ENCODE measurements around the gene STAT3. TPM values are rescaled to one million over a fixed set of nuclear protein-coding genes. Genes with fewer than 3 reads are reported as not detected.

Gene STAT3
- polyA plus RNA-seq (2012; ENCODE audit: insufficient read depth, insufficient read length, low read depth), result 47.1 TPM

DNA sequence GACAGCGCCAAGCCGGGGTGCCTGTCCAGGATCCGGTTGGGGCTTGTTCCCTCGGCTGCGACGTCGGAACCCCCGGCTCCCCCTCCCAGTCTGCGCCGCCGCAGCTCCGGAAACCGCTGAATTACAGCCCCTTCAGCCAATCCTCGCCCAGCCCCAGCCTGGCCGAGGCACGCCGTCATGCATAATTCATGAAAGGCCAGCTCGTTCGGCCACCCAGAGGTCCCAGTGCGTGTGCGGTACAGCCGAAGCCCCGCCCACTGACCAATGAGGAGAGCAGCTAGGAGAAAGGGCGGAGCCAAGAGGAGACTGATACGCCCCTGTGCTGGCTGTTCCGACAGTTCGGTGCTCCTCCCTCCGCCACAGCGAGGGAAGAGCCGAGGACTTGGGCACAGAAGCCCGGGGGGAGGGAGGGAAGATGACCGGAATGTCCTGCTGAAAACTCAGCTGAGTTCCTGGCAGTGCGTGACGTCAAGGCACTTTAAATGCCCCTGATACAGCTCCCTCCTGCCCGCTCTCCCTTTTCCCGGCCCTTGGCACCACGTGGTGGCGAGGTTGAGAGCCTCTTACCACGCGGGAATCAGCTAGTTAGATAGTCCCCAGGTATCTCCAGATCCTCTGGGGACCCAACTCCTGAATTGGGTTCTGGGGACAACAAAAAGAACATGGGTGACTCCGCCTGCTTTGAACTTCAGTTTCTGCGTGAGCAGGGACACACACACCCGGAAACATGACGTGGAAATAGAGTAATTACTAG is at the start of gene STAT3:
Gene STAT3, minus strand, starts transcription at position 62 of the 754 bp plus-strand sequence. CDS start 39,926 bp downstream, outside the sequence.
- Histone ChIP-seq H3K36me3 (no peaks in the 10 kb centered on the region), H3K4me1 (peaks cover 4% of the 10 kb centered on the region), H3K9me3 (no peaks in the 10 kb centered on the region), H3K4me3 (ENCODE audit: low read depth, low read length) (peak within 1 kb of the TSS; percentile 78), H3K27me3 (no peaks in the 10 kb centered on the region)
- TF ChIP-seq, protein P1, sequence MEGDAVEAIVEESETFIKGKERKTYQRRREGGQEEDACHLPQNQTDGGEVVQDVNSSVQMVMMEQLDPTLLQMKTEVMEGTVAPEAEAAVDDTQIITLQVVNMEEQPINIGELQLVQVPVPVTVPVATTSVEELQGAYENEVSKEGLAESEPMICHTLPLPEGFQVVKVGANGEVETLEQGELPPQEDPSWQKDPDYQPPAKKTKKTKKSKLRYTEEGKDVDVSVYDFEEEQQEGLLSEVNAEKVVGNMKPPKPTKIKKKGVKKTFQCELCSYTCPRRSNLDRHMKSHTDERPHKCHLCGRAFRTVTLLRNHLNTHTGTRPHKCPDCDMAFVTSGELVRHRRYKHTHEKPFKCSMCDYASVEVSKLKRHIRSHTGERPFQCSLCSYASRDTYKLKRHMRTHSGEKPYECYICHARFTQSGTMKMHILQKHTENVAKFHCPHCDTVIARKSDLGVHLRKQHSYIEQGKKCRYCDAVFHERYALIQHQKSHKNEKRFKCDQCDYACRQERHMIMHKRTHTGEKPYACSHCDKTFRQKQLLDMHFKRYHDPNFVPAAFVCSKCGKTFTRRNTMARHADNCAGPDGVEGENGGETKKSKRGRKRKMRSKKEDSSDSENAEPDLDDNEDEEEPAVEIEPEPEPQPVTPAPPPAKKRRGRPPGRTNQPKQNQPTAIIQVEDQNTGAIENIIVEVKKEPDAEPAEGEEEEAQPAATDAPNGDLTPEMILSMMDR (IDR thresholded peaks at IDR 0.05; ENCODE audit: low read depth, low read length), result no peak
- DNase-seq, result peak; percentile 100

DNA sequence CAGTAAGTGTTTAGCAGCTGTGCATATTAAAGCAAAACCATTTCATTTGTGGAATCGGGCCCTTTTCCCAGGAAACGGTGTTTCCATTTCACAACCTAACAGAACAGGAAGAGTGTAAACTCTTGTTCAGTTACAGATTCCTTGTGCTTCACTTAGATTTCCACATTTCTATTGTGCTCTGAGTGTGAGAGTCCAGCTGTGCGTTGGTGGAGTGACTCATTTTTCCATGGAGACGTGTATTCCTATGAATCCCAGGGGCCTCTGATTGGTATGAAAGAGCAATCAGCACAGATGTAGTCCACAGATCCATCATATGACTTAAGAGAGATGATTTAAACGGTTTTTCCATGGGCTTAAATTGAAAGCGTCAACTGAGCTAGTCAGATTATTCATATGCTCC is 48.1 kb upstream of the STAT3 start:
- no peaks in the 10 kb centered on the region for H3K27me3 ChIP-seq
- H3K36me3 ChIP-seq, result no peaks in the 10 kb centered on the region
- H3K4me1 ChIP-seq, result no peaks in the 10 kb centered on the region
- no peak for DNase-seq
- no peak overlapping the region for H3K4me3 ChIP-seq (ENCODE audit: low read depth, low read length)
- TF ChIP-seq, protein P1 (IDR thresholded peaks at IDR 0.05; ENCODE audit: low read depth, low read length), result no peak
- no peaks in the 10 kb centered on the region for H3K9me3 ChIP-seq

DNA sequence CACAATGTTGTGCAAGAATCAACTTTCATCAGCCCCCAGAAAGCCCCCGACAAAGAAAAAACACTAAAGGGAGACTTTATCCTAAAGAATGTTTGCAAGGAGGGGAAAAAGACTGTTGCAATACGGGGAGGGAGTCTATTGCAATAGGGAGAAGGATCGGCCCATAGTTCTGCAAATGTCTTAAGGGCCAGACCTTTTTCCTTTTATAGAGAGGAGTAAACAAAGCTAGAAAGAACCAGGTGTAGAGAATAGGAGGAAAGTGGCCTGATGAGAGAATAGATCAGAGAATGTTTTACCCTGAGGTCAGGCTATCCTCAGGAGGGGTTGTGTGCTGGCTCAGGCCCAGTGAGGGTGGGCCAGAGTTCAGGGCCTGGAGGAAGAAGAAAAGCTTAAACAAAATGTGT is 43.5 kb upstream of the STAT3 start:
- Histone ChIP-seq H3K4me1 (no peaks in the 10 kb centered on the region), H3K36me3 (no peaks in the 10 kb centered on the region), H3K4me3 (ENCODE audit: low read depth, low read length) (no peak overlapping the region), H3K9me3 (no peaks in the 10 kb centered on the region; the same call in 1 of the 2 replicates), H3K27me3 (peaks cover 6% of the 10 kb centered on the region; the same call in 1 of the 2 replicates)
- no peak for DNase-seq
- TF ChIP-seq, protein P1 (IDR thresholded peaks at IDR 0.05; ENCODE audit: low read depth, low read length), result no peak

DNA sequence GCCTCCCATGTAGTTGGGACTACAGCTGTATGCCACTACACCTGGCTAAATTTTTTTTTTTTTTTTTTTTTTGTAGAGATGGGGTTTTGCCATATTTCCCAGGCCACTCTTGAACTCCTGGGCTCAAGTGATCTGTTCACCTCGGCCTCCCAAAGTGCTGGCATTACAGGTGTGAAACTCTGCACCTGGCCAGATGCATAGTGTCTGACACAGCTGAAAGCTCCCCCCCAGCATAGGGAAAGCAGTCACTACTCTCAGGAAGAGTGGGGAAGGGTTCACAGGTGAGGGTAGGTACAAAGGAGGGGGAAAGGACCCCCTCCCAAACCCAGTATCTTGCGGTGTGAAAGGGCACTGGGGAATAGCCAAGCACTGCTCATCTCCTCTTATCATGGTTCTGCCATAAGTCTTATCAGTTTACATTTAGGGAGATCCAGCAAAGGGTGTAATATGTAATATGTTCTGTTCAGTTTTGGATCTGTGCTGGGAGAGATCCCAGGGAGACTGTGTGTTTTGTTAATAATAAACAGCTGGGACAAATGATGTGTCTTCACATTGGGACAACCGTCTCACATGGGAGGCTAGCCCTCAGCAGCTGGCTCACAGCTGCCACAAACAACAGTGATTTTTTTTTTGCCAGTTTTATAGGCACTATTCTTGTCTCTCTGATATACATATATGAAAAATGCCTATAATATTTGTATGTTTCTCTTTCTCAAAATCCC is 41.6 kb upstream of the STAT3 start:
- DNase-seq, result no peak
- TF ChIP-seq, protein P1 (IDR thresholded peaks at IDR 0.05; ENCODE audit: low read depth, low read length), result no peak
- no peak overlapping the region for H3K4me3 ChIP-seq (ENCODE audit: low read depth, low read length)
- peaks cover 12% of the 10 kb centered on the region for H3K27me3 ChIP-seq
- no peaks in the 10 kb centered on the region; the same call in 1 of the 2 replicates for H3K9me3 ChIP-seq
- no peaks in the 10 kb centered on the region for H3K36me3 ChIP-seq
- H3K4me1 ChIP-seq, result no peaks in the 10 kb centered on the region

DNA sequence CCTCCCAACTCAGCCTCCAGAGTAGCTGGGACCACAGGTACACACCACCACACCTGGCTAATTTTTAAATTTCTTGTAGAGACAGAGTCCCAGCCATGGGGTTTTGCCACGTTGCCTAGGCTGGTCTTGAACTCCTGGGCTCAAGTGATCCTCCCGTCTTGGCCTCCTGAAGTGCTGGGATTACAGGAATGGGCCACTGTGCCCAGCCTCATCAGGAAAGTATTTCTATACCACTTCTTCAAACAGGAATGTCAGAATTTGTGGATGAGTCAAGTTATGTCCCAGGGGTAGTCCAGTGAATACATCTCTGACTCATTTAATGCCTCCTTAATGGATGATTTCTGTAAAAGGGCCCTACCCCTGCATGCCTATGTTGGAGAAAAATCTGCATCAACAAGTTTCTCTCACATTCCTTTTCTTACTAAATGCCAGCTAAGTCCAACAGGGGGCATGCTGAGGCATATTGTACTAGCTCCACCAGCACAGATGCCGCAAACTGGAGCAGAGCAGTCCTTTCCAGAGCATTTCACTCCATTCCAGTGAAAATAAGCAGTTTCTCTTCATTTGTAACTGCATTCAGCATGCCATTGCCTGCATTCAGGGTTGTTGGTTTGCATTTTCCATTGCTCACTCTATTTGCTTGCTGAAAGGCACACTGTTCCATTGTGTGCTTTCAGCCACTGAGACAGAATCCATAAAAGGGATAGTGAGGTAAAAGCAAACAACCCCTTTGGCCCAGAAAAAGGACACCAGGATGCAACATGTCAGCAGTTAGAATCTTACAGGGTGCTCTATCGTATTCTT is 40.1 kb upstream of the STAT3 start:
- H3K4me1 ChIP-seq, result no peaks in the 10 kb centered on the region
- peak; percentile 60 for DNase-seq
- no peak overlapping the region for H3K4me3 ChIP-seq (ENCODE audit: low read depth, low read length)
- peaks cover 26% of the 10 kb centered on the region for H3K27me3 ChIP-seq
- TF ChIP-seq, protein P1 (IDR thresholded peaks at IDR 0.05; ENCODE audit: low read depth, low read length), result peak; percentile 82
- H3K9me3 ChIP-seq, result no peaks in the 10 kb centered on the region; the same call in 1 of the 2 replicates
- H3K36me3 ChIP-seq, result no peaks in the 10 kb centered on the region

Data from BE2C (cell line).